ENCODE measurements around the gene OR2AJ1. TPM values are rescaled to one million over a fixed set of nuclear protein-coding genes. Genes with fewer than 3 reads are reported as not detected.

Gene OR2AJ1
- total and polyA plus RNA-seq, 4 donors = not detected

- no peak within 1 kb of the TSS for H3K9ac ChIP-seq (ENCODE audit: insufficient read depth in 1 of 2, low read length in 2 of 2)
- no peaks in the 10 kb centered on the region for H3K27me3 ChIP-seq (ENCODE audit: control insufficient read depth in 3 of 3, insufficient read depth in 3 of 3, low read length in 2 of 3)
- H3K4me3 ChIP-seq = no peak within 1 kb of the TSS
- H3K4me1 ChIP-seq (ENCODE audit: control insufficient read depth in 5 of 5, insufficient read depth in 5 of 5, low read length in 5 of 5) = no peaks in the 10 kb centered on the region
- TF ChIP-seq CTCF (IDR thresholded peaks at IDR 0.05; ENCODE audit: control extremely low read depth, extremely low read depth) = no peak
- peaks cover 0 to 4% (median under 1%) of the 10 kb centered on the region in 4 donors for H3K9me3 ChIP-seq (ENCODE audit: control insufficient read depth in 4 of 4, insufficient read depth in 3 of 4, low read length in 3 of 4)
- H3K27ac ChIP-seq (ENCODE audit: low read depth in 1 of 2, low read length in 1 of 2) = no peak within 1 kb of the TSS
- no peaks in the 10 kb centered on the region for H3K36me3 ChIP-seq (ENCODE audit: control insufficient read depth in 4 of 4, insufficient read depth in 4 of 4, low read length in 4 of 4)
- 39 to 44% methylated on average over 2 of the region's 2 CpGs for WGBS, 2 donors
- DNase-seq = no peak
- ATAC-seq (ENCODE audit: insufficient read depth, low FRiP score) = no peak
These were observed 29.5 kb upstream of the OR2AJ1 start, which contains the start of gene OR2W3 for GRCh38 chr1:247895163-247895637. Gene OR2W3, plus strand, starts transcription at chr1:247895587. Its CDS starts 0 bp downstream, at chr1:247895587.

- Histone ChIP-seq H3K4me1 (ENCODE audit: control insufficient read depth in 5 of 5, insufficient read depth in 5 of 5, low read length in 5 of 5) (no peaks in the 10 kb centered on the region), H3K36me3 (ENCODE audit: control insufficient read depth in 4 of 4, insufficient read depth in 4 of 4, low read length in 4 of 4) (no peaks in the 10 kb centered on the region), H3K27ac (ENCODE audit: low read depth in 1 of 2, low read length in 1 of 2) (no peak overlapping the region), H3K4me3 (no peak overlapping the region), H3K9me3 (ENCODE audit: control insufficient read depth in 4 of 4, insufficient read depth in 3 of 4, low read length in 3 of 4) (peaks cover 0 to 4% (median under 1%) of the 10 kb centered on the region in 4 donors), H3K9ac (ENCODE audit: insufficient read depth in 1 of 2, low read length in 2 of 2) (no peak overlapping the region), H3K27me3 (ENCODE audit: control insufficient read depth in 3 of 3, insufficient read depth in 3 of 3, low read length in 2 of 3) (no peaks in the 10 kb centered on the region)
- no peak for TF ChIP-seq CTCF (IDR thresholded peaks at IDR 0.05; ENCODE audit: control extremely low read depth, extremely low read depth)
- WGBS, 2 donors = 89 to 91% methylated on average over 14 of the region's 14 CpGs
- DNase-seq (no peak), ATAC-seq (ENCODE audit: insufficient read depth, low FRiP score) (no peak)
These were observed 28.7 kb upstream of the OR2AJ1 start for GRCh38 chr1:247895976-247896375.

- TF ChIP-seq CTCF (IDR thresholded peaks at IDR 0.05; ENCODE audit: control extremely low read depth, extremely low read depth) = no peak
- no peak for ATAC-seq (ENCODE audit: insufficient read depth, low FRiP score)
- WGBS, 2 donors = 85 to 88% methylated on average over 6 of the region's 6 CpGs
- Histone ChIP-seq H3K27me3 (ENCODE audit: control insufficient read depth in 3 of 3, insufficient read depth in 3 of 3, low read length in 2 of 3) (no peaks in the 10 kb centered on the region), H3K36me3 (ENCODE audit: control insufficient read depth in 4 of 4, insufficient read depth in 4 of 4, low read length in 4 of 4) (no peaks in the 10 kb centered on the region), H3K4me1 (ENCODE audit: control insufficient read depth in 5 of 5, insufficient read depth in 5 of 5, low read length in 5 of 5) (no peaks in the 10 kb centered on the region), H3K4me3 (no peak overlapping the region), H3K9me3 (ENCODE audit: control insufficient read depth in 4 of 4, insufficient read depth in 3 of 4, low read length in 3 of 4) (peaks cover 0 to 4% (median 2%) of the 10 kb centered on the region in 4 donors), H3K9ac (ENCODE audit: insufficient read depth in 1 of 2, low read length in 2 of 2) (no peak overlapping the region), H3K27ac (ENCODE audit: low read depth in 1 of 2, low read length in 1 of 2) (no peak overlapping the region)
- no peak for DNase-seq
These were observed 20.6 kb upstream of the OR2AJ1 start for GRCh38 chr1:247904122-247904521.

DNA sequence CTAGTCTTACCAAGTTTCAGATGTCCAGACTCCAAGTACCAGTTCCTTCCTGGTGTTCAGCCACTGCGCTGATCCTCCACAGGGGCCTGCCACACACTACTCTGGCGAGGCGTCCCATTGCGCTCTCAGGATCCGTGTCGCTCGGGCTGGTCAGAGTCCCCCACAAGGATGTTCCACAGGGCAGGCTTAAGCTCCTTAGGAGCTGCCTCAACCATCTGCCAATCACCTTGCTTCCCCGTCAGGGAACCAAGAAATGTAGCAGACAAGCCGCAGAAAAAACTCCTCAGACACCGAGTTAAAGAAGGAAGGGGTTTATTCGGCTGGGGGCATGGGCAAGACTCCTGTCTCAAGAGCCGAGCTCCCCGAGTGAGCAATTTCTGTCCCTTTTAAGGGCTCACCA lies 19.5 kb upstream of the OR2AJ1 start:
- ATAC-seq (ENCODE audit: insufficient read depth, low FRiP score) = no peak
- no peak for DNase-seq
- WGBS, 2 donors = 71 to 86% methylated on average over 13 of the region's 13 CpGs
- H3K4me1 ChIP-seq (ENCODE audit: control insufficient read depth in 5 of 5, insufficient read depth in 5 of 5, low read length in 5 of 5) = no peaks in the 10 kb centered on the region
- H3K27ac ChIP-seq (ENCODE audit: low read depth in 1 of 2, low read length in 1 of 2) = no peak overlapping the region
- H3K4me3 ChIP-seq = no peak overlapping the region
- TF ChIP-seq CTCF (IDR thresholded peaks at IDR 0.05; ENCODE audit: control extremely low read depth, extremely low read depth) = no peak
- no peaks in the 10 kb centered on the region for H3K27me3 ChIP-seq (ENCODE audit: control insufficient read depth in 3 of 3, insufficient read depth in 3 of 3, low read length in 2 of 3)
- H3K9me3 ChIP-seq (ENCODE audit: control insufficient read depth in 4 of 4, insufficient read depth in 3 of 4, low read length in 3 of 4) = peaks cover 0 to 4% (median 1%) of the 10 kb centered on the region in 4 donors
- H3K9ac ChIP-seq (ENCODE audit: insufficient read depth in 1 of 2, low read length in 2 of 2) = no peak overlapping the region
- H3K36me3 ChIP-seq (ENCODE audit: control insufficient read depth in 4 of 4, insufficient read depth in 4 of 4, low read length in 4 of 4) = no peaks in the 10 kb centered on the region

Data from lung (tissue), 12 donors.